Lower lobe of right lung (tissue), 2 donors: Measurements from ENCODE around the gene HES3. TPM values are rescaled to one million over a fixed set of nuclear protein-coding genes. Genes with fewer than 3 reads are reported as not detected.

Experiments used
- ATAC-seq, 2 donors: fragments of 200-7000 bp; cut with Tn5 transposase; one replicate each; pipeline ENCODE4 v1.9.1; 2020 to 2022; ENCODE audit warnings: mild to moderate bottlenecking in 2 of 2, moderate library complexity in 2 of 2
- DNase-seq: peaks from one replicate; pipeline ENCODE4 v3.0.0-alpha.2; 2020
- H3K27ac ChIP-seq: fragments of 200-600 bp; one replicate; pipeline ENCODE4 v1.8.0; 2022
- H3K27me3 ChIP-seq: fragments of 200-600 bp; one replicate; pipeline ENCODE4 v1.8.0; 2022; ENCODE audit warnings: low read depth
- H3K36me3 ChIP-seq: fragments of 200-600 bp; one replicate; pipeline ENCODE4 v1.8.0; 2022; ENCODE audit warnings: mild to moderate bottlenecking
- H3K4me1 ChIP-seq: fragments of 200-600 bp; one replicate; pipeline ENCODE4 v1.8.0; 2022
- H3K4me3 ChIP-seq: fragments of 200-600 bp; one replicate; pipeline ENCODE4 v1.8.0; 2022; ENCODE audit warnings: mild to moderate bottlenecking
- H3K9me3 ChIP-seq: fragments of 200-600 bp; one replicate; pipeline ENCODE4 v1.8.0; 2022
- CTCF ChIP-seq: fragments of 200-600 bp; IDR thresholded peaks from one replicate; pipeline ENCODE4 v1.8.0; 2022; ENCODE audit warnings: antibody characterized with exemption, mild to moderate bottlenecking
- intact Hi-C: fragments of 100-400 bp; cut with DNase I; formaldehyde crosslinking; loops from one replicate; pipeline ENCODE4 v1.11.0; 2022
- total RNA-seq: library from RNA; stranded (reverse); fragmentation: NEBNext Ultra II Directional; extraction: Animal tissue kit (Norgen Biotek cat#: 25700); gene quantifications from one replicate; pipeline ENCODE4 v1.2.1, GENCODE V29; 2021
- donor health status: DM: no; HTN: yes; CAD: no; lungs with severe emphysema.

The HES3 gene
- total RNA-seq, 1 donor from 2014 or later = not detected

- intact Hi-C loops = no loop called here
- no peak for DNase-seq
- no peak for TF ChIP-seq CTCF
- Histone ChIP-seq H3K4me3 (no peak overlapping the region), H3K27ac (no peak overlapping the region), H3K4me1 (peaks cover 18% of the 10 kb centered on the region), H3K27me3 (no peaks in the 10 kb centered on the region), H3K9me3 (no peaks in the 10 kb centered on the region), H3K36me3 (no peaks in the 10 kb centered on the region)
- ATAC-seq = peak in 1 of 2 donors; percentile 22
These were observed 43.0 kb downstream of the HES3 start for GRCh38 chr1:6287029-6287428.

- intact Hi-C loops = no loop called here
- DNase-seq (no peak), ATAC-seq (peak; percentile 30 to 71)
- H3K9me3 ChIP-seq = no peaks in the 10 kb centered on the region
- H3K36me3 ChIP-seq = no peaks in the 10 kb centered on the region
- peaks cover 18% of the 10 kb centered on the region for H3K4me1 ChIP-seq
- no peak overlapping the region for H3K27ac ChIP-seq
- no peak for TF ChIP-seq CTCF
- no peaks in the 10 kb centered on the region for H3K27me3 ChIP-seq
- no peak overlapping the region for H3K4me3 ChIP-seq
These were observed 43.5 kb downstream of the HES3 start for GRCh38 chr1:6287431-6287886.

GRCh38 chr1:6288026-6288425 is 44.0 kb downstream of the HES3 start:
- H3K4me3 ChIP-seq = no peak overlapping the region
- TF ChIP-seq CTCF = no peak
- no peaks in the 10 kb centered on the region for H3K9me3 ChIP-seq
- no peak for DNase-seq
- no peaks in the 10 kb centered on the region for H3K27me3 ChIP-seq
- H3K27ac ChIP-seq = peak overlapping the region; percentile 64
- no peak for ATAC-seq
- intact Hi-C loops = no loop called here
- no peaks in the 10 kb centered on the region for H3K36me3 ChIP-seq
- H3K4me1 ChIP-seq = peaks cover 18% of the 10 kb centered on the region

- Histone ChIP-seq H3K36me3 (peaks cover 4% of the 10 kb centered on the region), H3K27me3 (no peaks in the 10 kb centered on the region), H3K4me3 (no peak overlapping the region), H3K9me3 (no peaks in the 10 kb centered on the region), H3K4me1 (peaks cover 18% of the 10 kb centered on the region), H3K27ac (peak overlapping the region; percentile 64)
- DNase-seq (no peak), ATAC-seq (peak in 1 of 2 donors; percentile 72)
- TF ChIP-seq CTCF = no peak
- intact Hi-C loops = no loop called here
These were observed 44.7 kb downstream of the HES3 start for GRCh38 chr1:6288665-6289064.

- peaks cover 15% of the 10 kb centered on the region for H3K4me1 ChIP-seq
- intact Hi-C loops = no loop called here
- no peak for DNase-seq
- ATAC-seq = no peak
- no peak overlapping the region for H3K4me3 ChIP-seq
- peaks cover 7% of the 10 kb centered on the region for H3K36me3 ChIP-seq
- no peak for TF ChIP-seq CTCF
- no peaks in the 10 kb centered on the region for H3K9me3 ChIP-seq
- H3K27ac ChIP-seq = no peak overlapping the region
- H3K27me3 ChIP-seq = no peaks in the 10 kb centered on the region
These were observed 48.1 kb downstream of the HES3 start for GRCh38 chr1:6292102-6292501.
